Tibial artery (tissue), 4 donors: ENCODE results near the gene HUWE1.

ENCODE experiments used
- DNase-seq, 2 donors: peaks; one replicate each; pipeline ENCODE4 v3.0.0-alpha.2; 2019
- H3K27ac ChIP-seq, 2 donors: fragments of 200-600 bp; sonication (generic) in 1 of 2; 1 replicate in 1 of 2; 2 replicates in 1 of 2; pipeline ENCODE4 v1.5.1; 2018 to 2019; ENCODE audit warnings: mild to moderate bottlenecking in 1 of 2
- H3K27me3 ChIP-seq, 2 donors: fragments of 200-600 bp; sonication (generic) in 1 of 2; one replicate each; pipeline versions ENCODE4 v1.5.1 to v1.6.0; 2016 to 2019
- H3K36me3 ChIP-seq, 3 donors: fragments of 200-600 bp; sonication (generic) in 2 of 3; one replicate each; pipeline ENCODE4 v1.5.1; 2016 to 2019; ENCODE audit warnings: mild to moderate bottlenecking in 2 of 3
- H3K4me1 ChIP-seq, 4 donors: fragments of 200-600 bp; sonication (generic) in 2 of 4; 1 replicate in 3 of 4; 2 replicates in 1 of 4; pipeline ENCODE4 v1.5.1; 2016 to 2019
- H3K4me3 ChIP-seq, 2 donors: fragments of 200-600 bp; sonication (generic) in 1 of 2; 1 replicate in 1 of 2; 2 replicates in 1 of 2; pipeline ENCODE4 v1.5.1; 2018 to 2019; ENCODE audit warnings: mild to moderate bottlenecking in 2 of 2
- H3K9me3 ChIP-seq, 3 donors: fragments of 200-600 bp; sonication (generic) in 1 of 3; one replicate each; pipeline ENCODE4 v1.5.1; 2016 to 2019
- CTCF ChIP-seq, 2 experiments: fragments of 200-600 bp in 1 of 2; fragments of 450-650 bp in 1 of 2; IDR thresholded peaks; one replicate each; pipeline ENCODE4 v1.5.1; 2017 to 2019; ENCODE audit warnings: antibody characterized with exemption in 2 of 2, mild to moderate bottlenecking in 1 of 2, moderate library complexity in 1 of 2
- intact Hi-C: fragments of 100-400 bp; cut with DNase I; formaldehyde crosslinking; loops from one replicate; pipeline ENCODE4 v1.15.0; 2023; ENCODE audit warnings: low total_unique reads

HUWE1 gene

DNA sequence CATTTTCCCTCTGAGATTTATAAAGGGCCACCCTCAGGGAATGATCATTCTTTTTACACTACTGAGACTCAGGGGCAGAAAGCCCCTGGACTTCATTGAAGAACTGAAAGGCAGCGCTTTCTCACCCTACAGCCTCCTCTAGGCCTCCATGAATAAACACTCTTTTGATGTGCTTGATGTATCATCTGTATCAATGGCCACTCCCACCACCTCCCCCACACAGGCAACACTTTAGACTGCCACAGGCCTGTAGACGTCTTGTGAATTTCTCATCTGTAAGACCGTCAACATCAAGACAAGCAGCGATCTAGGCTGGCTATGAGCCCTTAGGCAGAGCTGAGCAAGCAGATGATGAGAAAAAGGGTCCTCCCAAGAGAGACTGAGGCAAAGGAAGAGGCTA is 123.2 kb downstream of the HUWE1 start:
- DNase-seq: no peak
- intact Hi-C loops: no loop called here
- H3K27ac ChIP-seq: no peak overlapping the region
- no peaks in the 10 kb centered on the region for H3K9me3 ChIP-seq
- no peak overlapping the region for H3K4me3 ChIP-seq
- TF ChIP-seq CTCF (IDR thresholded peaks at IDR 0.05): no peak
- H3K4me1 ChIP-seq: no peaks in the 10 kb centered on the region
- H3K27me3 ChIP-seq: no peaks in the 10 kb centered on the region
- peaks cover 63 to 93% (median 65%) of the 10 kb centered on the region in 3 donors for H3K36me3 ChIP-seq

DNA sequence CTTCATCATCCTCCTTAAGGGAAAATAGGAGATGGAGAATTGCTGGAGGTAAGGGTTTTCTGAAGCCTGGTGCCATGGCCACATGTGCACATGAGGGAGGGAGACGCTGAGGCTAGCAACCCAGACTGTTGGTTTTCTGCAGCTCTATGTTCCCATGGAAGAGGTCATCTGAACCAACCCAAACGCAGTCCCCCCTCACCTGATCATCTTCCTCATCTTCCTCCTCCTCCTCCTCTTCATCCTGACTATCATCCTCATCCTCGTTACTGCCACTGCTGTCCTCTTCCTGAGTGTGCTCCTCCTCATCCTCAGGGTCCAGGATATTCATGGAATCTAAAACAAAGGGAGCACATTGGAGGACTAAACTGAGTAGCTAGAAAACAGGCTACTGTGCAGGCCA is 124.6 kb downstream of the HUWE1 start:
- no peaks in the 10 kb centered on the region for H3K27me3 ChIP-seq
- H3K4me3 ChIP-seq: no peak overlapping the region
- H3K27ac ChIP-seq: no peak overlapping the region
- peaks cover 65 to 97% (median 71%) of the 10 kb centered on the region in 3 donors for H3K36me3 ChIP-seq
- TF ChIP-seq CTCF (IDR thresholded peaks at IDR 0.05): no peak
- no peak for DNase-seq
- intact Hi-C loops: no loop called here
- H3K9me3 ChIP-seq: no peaks in the 10 kb centered on the region
- H3K4me1 ChIP-seq: no peaks in the 10 kb centered on the region

- no peak overlapping the region for H3K4me3 ChIP-seq
- DNase-seq: no peak
- intact Hi-C loops: no loop called here
- H3K36me3 ChIP-seq: peaks cover 48 to 97% (median 72%) of the 10 kb centered on the region in 3 donors
- TF ChIP-seq CTCF (IDR thresholded peaks at IDR 0.05): no peak
- no peaks in the 10 kb centered on the region for H3K4me1 ChIP-seq
- H3K27me3 ChIP-seq: no peaks in the 10 kb centered on the region
- no peaks in the 10 kb centered on the region for H3K9me3 ChIP-seq
- H3K27ac ChIP-seq: no peak overlapping the region
Observed at GRCh38 chrX:53558646-53559045, 127.9 kb downstream of the HUWE1 start.

DNA sequence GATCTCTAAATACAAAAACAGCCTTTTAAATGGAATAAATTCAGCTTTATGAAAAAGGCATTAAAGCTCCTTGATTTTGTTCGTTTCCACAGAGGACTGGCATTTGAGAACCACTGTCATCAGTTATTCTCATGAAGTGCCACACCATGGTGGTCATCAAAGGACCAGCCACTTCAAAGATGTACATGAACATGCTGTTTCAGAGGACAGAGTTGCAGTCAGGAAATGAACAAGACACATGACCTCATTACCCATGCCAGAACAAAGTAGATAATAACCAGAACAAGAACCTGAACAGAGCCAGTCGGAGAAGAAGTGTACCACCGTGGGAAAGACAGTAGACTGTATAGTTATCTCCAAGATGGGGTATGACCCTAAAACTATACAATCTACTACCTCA is 129.7 kb downstream of the HUWE1 start:
- TF ChIP-seq CTCF (IDR thresholded peaks at IDR 0.05): no peak

GRCh38 chrX:53550756-53551463 is 135.6 kb downstream of the HUWE1 start:
- no peak overlapping the region for H3K4me3 ChIP-seq
- TF ChIP-seq CTCF (IDR thresholded peaks at IDR 0.05): no peak
- no peaks in the 10 kb centered on the region for H3K27me3 ChIP-seq
- no peak overlapping the region for H3K27ac ChIP-seq
- no peak for DNase-seq
- H3K4me1 ChIP-seq: no peaks in the 10 kb centered on the region
- no peaks in the 10 kb centered on the region for H3K9me3 ChIP-seq
- intact Hi-C loops: loop anchor here (5.0 kb wide), 1 partner anchor 66 kb away; no protein-coding TSS in a partner anchor
- H3K36me3 ChIP-seq: peaks cover 39 to 99% (median 78%) of the 10 kb centered on the region in 3 donors

More for the DNA sequence above, 129.7 kb downstream of the HUWE1 start:
- Histone ChIP-seq H3K4me3 (no peak overlapping the region), H3K27ac (no peak overlapping the region), H3K36me3 (peaks cover 34 to 97% (median 66%) of the 10 kb centered on the region in 3 donors), H3K9me3 (no peaks in the 10 kb centered on the region), H3K27me3 (no peaks in the 10 kb centered on the region), H3K4me1 (no peaks in the 10 kb centered on the region)
- DNase-seq: no peak
- intact Hi-C loops: no loop called here
